ENCODE results near the gene KLF9.

- TF ChIP-seq CTCF (IDR thresholded peaks at IDR 0.05) (no peak), POLR2A (IDR thresholded peaks at IDR 0.05) (no peak), POLR2AphosphoS5 (IDR thresholded peaks at IDR 0.05) (no peak)
Measured at GRCh38 chr9:70413464-70413798, 1.0 kb downstream of the KLF9 start.
